Activated CD4-positive, CD25-positive, alpha-beta regulatory T cell treated with anti-CD3 and anti-CD28 coated beads, Interleukin-2, amount 50 U/mL, for 16 hours (primary cell): ENCODE data around the gene LRP1.

ENCODE experiments used
- DNase-seq: peaks from one replicate; pipeline ENCODE4 v3.0.0-alpha.2; 2020; ENCODE audit warnings: low read depth, low spot score

The LRP1 gene

GRCh38 chr12:57134949-57135348 is 6.7 kb downstream of the LRP1 start:
- no peak for DNase-seq

- DNase-seq: no peak
Observed at GRCh38 chr12:57135527-57136326, 7.4 kb downstream of the LRP1 start.

- DNase-seq: no peak
Observed at GRCh38 chr12:57138526-57139272, 10.4 kb downstream of the LRP1 start.

GRCh38 chr12:57139796-57140649 is 11.7 kb downstream of the LRP1 start:
- DNase-seq: no peak

GRCh38 chr12:57141249-57141648 is 13.0 kb downstream of the LRP1 start:
- no peak for DNase-seq

- no peak for DNase-seq
Observed at GRCh38 chr12:57142121-57142520, 13.8 kb downstream of the LRP1 start.

- no peak for DNase-seq
Observed at GRCh38 chr12:57142727-57143126, 14.4 kb downstream of the LRP1 start.

GRCh38 chr12:57143454-57143853 is 15.2 kb downstream of the LRP1 start:
- no peak for DNase-seq

- no peak for DNase-seq
Observed at GRCh38 chr12:57145460-57146059, 17.3 kb downstream of the LRP1 start.

- no peak for DNase-seq
Observed at GRCh38 chr12:57146092-57146491, 17.8 kb downstream of the LRP1 start.

GRCh38 chr12:57146961-57147944 is 19.0 kb downstream of the LRP1 start, which contains the start of gene LRP1-AS:
Gene LRP1-AS (minus strand): TSS chr12:57147619.
- DNase-seq: no peak

- no peak for DNase-seq
Observed at GRCh38 chr12:57148469-57149244, 20.4 kb downstream of the LRP1 start.

- DNase-seq: no peak
Observed at GRCh38 chr12:57149245-57149900, 21.1 kb downstream of the LRP1 start.

GRCh38 chr12:57150400-57151000 is 22.2 kb downstream of the LRP1 start:
- no peak for DNase-seq

- DNase-seq: no peak
Observed at GRCh38 chr12:57151741-57152630, 23.7 kb downstream of the LRP1 start.

- no peak for DNase-seq
Observed at GRCh38 chr12:57152639-57153038, 24.4 kb downstream of the LRP1 start.

- no peak for DNase-seq
Observed at GRCh38 chr12:57153415-57153997, 25.2 kb downstream of the LRP1 start.
